ENCODE data around the gene BMPER.

The BMPER gene

DNA sequence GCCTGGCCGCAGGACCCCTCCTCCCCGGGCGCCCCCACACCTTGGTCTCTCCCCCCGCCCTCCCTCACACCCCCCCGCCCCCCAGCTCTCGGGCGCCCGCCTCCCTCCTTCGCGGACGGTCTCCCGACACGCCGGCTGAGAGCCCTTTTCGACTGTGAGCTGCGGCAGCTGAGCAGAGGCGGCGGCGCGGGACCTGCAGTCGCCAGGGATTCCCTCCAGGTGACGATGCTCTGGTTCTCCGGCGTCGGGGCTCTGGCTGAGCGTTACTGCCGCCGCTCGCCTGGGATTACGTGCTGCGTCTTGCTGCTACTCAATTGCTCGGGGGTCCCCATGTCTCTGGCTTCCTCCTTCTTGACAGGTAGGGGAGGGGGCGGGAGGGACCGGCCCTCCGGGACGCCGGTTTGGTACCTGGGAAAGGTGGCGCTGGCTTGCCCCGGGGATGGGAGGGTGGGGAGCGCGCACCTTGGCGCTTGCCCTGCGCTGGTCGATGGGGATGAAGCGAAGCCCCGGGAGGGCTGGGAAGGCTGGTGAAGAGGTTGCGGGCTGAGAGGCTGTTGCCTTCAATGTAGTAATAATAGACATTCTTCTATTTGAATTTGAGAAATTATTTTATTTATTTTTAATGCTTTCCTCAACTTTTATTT, at the start of gene BMPER:
Gene BMPER (plus strand): TSS at position 151 of the 644 bp plus-strand sequence. CDS start 75 bp downstream, at position 226.
- no peak within 1 kb of the TSS for H3K4me3 ChIP-seq (ENCODE audit: insufficient read depth, low read length, poor library complexity, severe bottlenecking)
- H3K9me2 ChIP-seq (replicated peaks; ENCODE audit: insufficient read depth, low read length), result no peaks in the 10 kb centered on the region
- H3K9me3 ChIP-seq (ENCODE audit: insufficient read depth, low read length), result no peaks in the 10 kb centered on the region
- no peaks in the 10 kb centered on the region for H3K79me2 ChIP-seq (ENCODE audit: insufficient read depth, low read length)
- no peak within 1 kb of the TSS for H3K27ac ChIP-seq (ENCODE audit: low read depth, low read length)
- no peak within 1 kb of the TSS for H3K4me2 ChIP-seq (ENCODE audit: low read depth, low read length, poor library complexity, severe bottlenecking)
- no peaks in the 10 kb centered on the region for H3K36me3 ChIP-seq (ENCODE audit: low read length)
- H3K9ac ChIP-seq (ENCODE audit: low read length), result no peak within 1 kb of the TSS
- H2AFZ ChIP-seq (ENCODE audit: low read depth, low read length, severe bottlenecking), result no peak within 1 kb of the TSS
- H3K27me3 ChIP-seq (ENCODE audit: low read length), result no peaks in the 10 kb centered on the region
- TF ChIP-seq, protein P1, sequence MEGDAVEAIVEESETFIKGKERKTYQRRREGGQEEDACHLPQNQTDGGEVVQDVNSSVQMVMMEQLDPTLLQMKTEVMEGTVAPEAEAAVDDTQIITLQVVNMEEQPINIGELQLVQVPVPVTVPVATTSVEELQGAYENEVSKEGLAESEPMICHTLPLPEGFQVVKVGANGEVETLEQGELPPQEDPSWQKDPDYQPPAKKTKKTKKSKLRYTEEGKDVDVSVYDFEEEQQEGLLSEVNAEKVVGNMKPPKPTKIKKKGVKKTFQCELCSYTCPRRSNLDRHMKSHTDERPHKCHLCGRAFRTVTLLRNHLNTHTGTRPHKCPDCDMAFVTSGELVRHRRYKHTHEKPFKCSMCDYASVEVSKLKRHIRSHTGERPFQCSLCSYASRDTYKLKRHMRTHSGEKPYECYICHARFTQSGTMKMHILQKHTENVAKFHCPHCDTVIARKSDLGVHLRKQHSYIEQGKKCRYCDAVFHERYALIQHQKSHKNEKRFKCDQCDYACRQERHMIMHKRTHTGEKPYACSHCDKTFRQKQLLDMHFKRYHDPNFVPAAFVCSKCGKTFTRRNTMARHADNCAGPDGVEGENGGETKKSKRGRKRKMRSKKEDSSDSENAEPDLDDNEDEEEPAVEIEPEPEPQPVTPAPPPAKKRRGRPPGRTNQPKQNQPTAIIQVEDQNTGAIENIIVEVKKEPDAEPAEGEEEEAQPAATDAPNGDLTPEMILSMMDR (IDR thresholded peaks at IDR 0.05; ENCODE audit: insufficient read depth, low read length, poor library complexity, severe bottlenecking), result no peak
- no peak for TF ChIP-seq EZH2phosphoT487 (conservative IDR thresholded peaks at IDR 0.05; ENCODE audit: low read length)
- no peaks in the 10 kb centered on the region for H4K20me1 ChIP-seq (ENCODE audit: low read depth, low read length)
- H3F3A ChIP-seq (ENCODE audit: insufficient read depth), result no peaks in the 10 kb centered on the region

DNA sequence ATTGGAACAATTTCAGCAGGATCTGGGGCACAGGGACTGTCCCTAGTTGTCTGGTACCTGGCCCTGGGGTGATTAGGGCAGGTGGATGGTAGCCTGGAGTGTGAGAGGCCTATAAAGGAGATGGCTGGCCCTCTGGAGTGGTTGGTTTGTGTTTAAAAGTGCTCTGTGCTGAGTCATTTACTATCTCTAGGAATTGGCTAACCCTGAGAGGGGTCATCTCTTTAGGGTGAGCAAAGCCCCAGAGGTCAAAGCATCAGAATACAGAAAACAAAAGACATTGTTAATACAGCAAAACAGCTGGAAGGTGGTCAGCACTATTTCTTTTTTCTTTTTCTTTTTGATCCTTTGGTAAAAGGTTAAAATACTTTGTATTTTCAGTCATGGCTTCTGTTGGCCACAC, 43.4 kb upstream of the BMPER start:
- Histone ChIP-seq H3K27ac (ENCODE audit: low read depth, low read length) (no peak overlapping the region), H3F3A (ENCODE audit: insufficient read depth) (no peaks in the 10 kb centered on the region), H3K36me3 (ENCODE audit: low read length) (no peaks in the 10 kb centered on the region), H3K79me2 (ENCODE audit: insufficient read depth, low read length) (no peaks in the 10 kb centered on the region), H3K4me3 (ENCODE audit: insufficient read depth, low read length, poor library complexity, severe bottlenecking) (no peak overlapping the region), H2AFZ (ENCODE audit: low read depth, low read length, severe bottlenecking) (no peak overlapping the region), H3K9ac (ENCODE audit: low read length) (no peak overlapping the region), H3K27me3 (ENCODE audit: low read length) (no peaks in the 10 kb centered on the region), H4K20me1 (ENCODE audit: low read depth, low read length) (no peaks in the 10 kb centered on the region), H3K9me2 (replicated peaks; ENCODE audit: insufficient read depth, low read length) (peaks cover 2% of the 10 kb centered on the region; the same call in 1 of the 2 replicates), H3K4me2 (ENCODE audit: low read depth, low read length, poor library complexity, severe bottlenecking) (no peak overlapping the region), H3K9me3 (ENCODE audit: insufficient read depth, low read length) (no peaks in the 10 kb centered on the region)
- TF ChIP-seq, protein P1 (IDR thresholded peaks at IDR 0.05; ENCODE audit: insufficient read depth, low read length, poor library complexity, severe bottlenecking), result no peak
- TF ChIP-seq EZH2phosphoT487 (conservative IDR thresholded peaks at IDR 0.05; ENCODE audit: low read length), result no peak

DNA sequence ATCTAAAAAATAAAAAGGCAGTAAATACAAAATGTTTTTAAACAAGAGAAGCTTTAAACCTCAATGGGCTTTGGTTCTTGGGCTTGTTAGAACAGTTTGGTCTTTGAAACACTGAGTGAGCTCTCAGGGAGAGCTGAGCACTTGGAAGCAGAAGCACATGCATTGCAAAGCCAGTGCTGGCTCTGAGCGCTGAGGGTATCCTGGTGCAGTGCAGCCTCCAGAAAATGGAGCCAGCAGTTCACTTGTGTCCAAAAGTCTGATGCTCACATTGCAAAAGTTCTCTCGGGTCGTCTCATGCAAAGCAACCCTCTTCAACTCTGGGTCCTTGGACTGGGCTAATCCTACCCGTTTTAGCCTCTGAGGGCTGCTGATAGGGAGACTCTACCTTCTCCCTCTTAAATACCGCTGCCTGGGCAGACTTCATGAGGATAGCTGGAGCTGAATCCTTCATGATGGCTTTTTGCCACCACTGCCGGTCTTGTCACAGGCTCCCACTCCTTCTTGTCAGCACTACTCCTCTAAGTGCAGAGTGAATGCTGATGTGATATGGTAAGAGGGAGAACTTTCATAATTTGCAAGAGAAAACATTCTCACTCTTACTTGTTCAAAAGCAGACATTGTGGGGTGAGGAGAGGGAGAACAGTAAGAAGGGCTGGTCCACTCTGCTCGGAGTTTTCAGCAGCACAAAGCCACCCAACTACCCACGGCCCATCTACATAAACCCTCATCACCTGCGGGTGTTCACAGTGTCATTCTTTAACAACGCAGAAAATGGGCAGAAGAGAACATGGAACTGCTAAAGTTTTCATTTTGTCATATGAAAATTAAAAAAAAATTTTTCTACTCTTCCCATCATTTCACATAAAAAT, 42.2 kb upstream of the BMPER start:
- Histone ChIP-seq H3K79me2 (ENCODE audit: insufficient read depth, low read length) (no peaks in the 10 kb centered on the region), H3K27me3 (ENCODE audit: low read length) (no peaks in the 10 kb centered on the region), H3F3A (ENCODE audit: insufficient read depth) (no peaks in the 10 kb centered on the region), H3K9me2 (replicated peaks; ENCODE audit: insufficient read depth, low read length) (no peaks in the 10 kb centered on the region), H3K36me3 (ENCODE audit: low read length) (no peaks in the 10 kb centered on the region), H3K9me3 (ENCODE audit: insufficient read depth, low read length) (no peaks in the 10 kb centered on the region), H4K20me1 (ENCODE audit: low read depth, low read length) (0 out of 2 replicates have a peak, but pooled peaks cover 3% of the 10 kb centered on the region), H3K27ac (ENCODE audit: low read depth, low read length) (no peak overlapping the region), H3K4me3 (ENCODE audit: insufficient read depth, low read length, poor library complexity, severe bottlenecking) (no peak overlapping the region), H3K9ac (ENCODE audit: low read length) (no peak overlapping the region), H3K4me2 (ENCODE audit: low read depth, low read length, poor library complexity, severe bottlenecking) (no peak overlapping the region), H2AFZ (ENCODE audit: low read depth, low read length, severe bottlenecking) (no peak overlapping the region)
- no peak for TF ChIP-seq EZH2phosphoT487 (conservative IDR thresholded peaks at IDR 0.05; ENCODE audit: low read length)
- TF ChIP-seq, protein P1 (IDR thresholded peaks at IDR 0.05; ENCODE audit: insufficient read depth, low read length, poor library complexity, severe bottlenecking), result no peak
